HEK293 (cell line): ENCODE results near the gene UBA1.

Source experiments
- CTCF ChIA-PET: fragments of 350-600 bp; formaldehyde crosslinking; extraction: SDS; loops from one replicate; lab custom pipeline; 2021; ENCODE audit warnings: antibody characterized with exemption; lab: Yijun Ruan, JAX
- POLR2A ChIA-PET: fragments of 300-600 bp; formaldehyde crosslinking; extraction: SDS; loops from one replicate; lab custom pipeline; 2020; ENCODE audit warnings: antibody characterized with exemption, inconsistent platforms; lab: Yijun Ruan, JAX
- H3K27ac ChIP-seq: fragments of 200-500 bp; sonication (Bioruptor generic); 2 replicates; pipeline ENCODE4 v1.5.1; 2014; ENCODE audit warnings: low read depth, low read length, control low read depth, inconsistent platforms; ENCODE audit errors: extremely low read depth
- H3K36me3 ChIP-seq, 2 experiments: fragments of 200-500 bp in 1 of 2; sonication (Bioruptor generic) in 1 of 2; 1 replicate in 1 of 2; 2 replicates in 1 of 2; pipeline ENCODE4 v1.5.1; 2014 to 2017; ENCODE audit warnings: inconsistent platforms in 2 of 2, low read length in 2 of 2; ENCODE audit not compliant: control insufficient read depth in 2 of 2, insufficient read depth in 1 of 2
- H3K4me1 ChIP-seq: fragments of 200-500 bp; sonication (Bioruptor generic); 2 replicates; pipeline ENCODE4 v1.5.1; 2014; ENCODE audit warnings: mild to moderate bottlenecking, low read length, inconsistent platforms; ENCODE audit not compliant: control insufficient read depth, insufficient read depth
- H3K4me3 ChIP-seq: 2 replicates; pipeline ENCODE4 v1.5.1; 2011; ENCODE audit warnings: low read depth, mild to moderate bottlenecking, control low read depth, low read length, moderate library complexity
- H3K9me3 ChIP-seq: fragments of 200-500 bp; sonication (Bioruptor generic); 2 replicates; pipeline ENCODE4 v1.5.1; 2014; ENCODE audit warnings: low read depth, low read length, inconsistent platforms; ENCODE audit not compliant: control insufficient read depth, insufficient read depth
- BCL11B ChIP-seq: fragments of 450-650 bp; formaldehyde crosslinking; IDR thresholded peaks from 2 replicates; pipeline ENCODE4 v1.5.1; 2016; ENCODE audit warnings: low read depth, missing biosample characterization, missing genetic modification characterization
- GLI2 ChIP-seq: fragments of 450-650 bp; formaldehyde crosslinking; IDR thresholded peaks from 2 replicates; pipeline ENCODE4; 2017; ENCODE audit warnings: missing biosample characterization, missing genetic modification characterization, low read depth, borderline replicate concordance
- KLF16 ChIP-seq: fragments of 450-650 bp; formaldehyde crosslinking; IDR thresholded peaks from 2 replicates; pipeline ENCODE4 v1.5.1; 2017; ENCODE audit warnings: missing biosample characterization, missing genetic modification characterization
- KLF7 ChIP-seq: fragments of 450-650 bp; formaldehyde crosslinking; IDR thresholded peaks from 2 replicates; pipeline ENCODE4 v1.5.1; 2016; ENCODE audit warnings: missing biosample characterization, missing genetic modification characterization, borderline replicate concordance
- KLF8 ChIP-seq: fragments of 450-650 bp; formaldehyde crosslinking; IDR thresholded peaks from 2 replicates; pipeline ENCODE4 v1.5.1; 2016; ENCODE audit warnings: missing biosample characterization, missing genetic modification characterization
- ZBTB1 ChIP-seq: fragments of 450-650 bp; formaldehyde crosslinking; IDR thresholded peaks from 2 replicates; pipeline ENCODE4 v1.5.1; 2016; ENCODE audit warnings: missing biosample characterization, missing genetic modification characterization
- ZNF211 ChIP-seq: fragments of 450-650 bp; formaldehyde crosslinking; IDR thresholded peaks from 2 replicates; pipeline ENCODE4 v1.5.1; 2016; ENCODE audit warnings: low read depth, missing biosample characterization, missing genetic modification characterization
- ZNF354C ChIP-seq: fragments of 450-650 bp; formaldehyde crosslinking; IDR thresholded peaks from 2 replicates; pipeline ENCODE4 v1.5.1; 2016; ENCODE audit warnings: missing biosample characterization, missing genetic modification characterization, low read depth, borderline replicate concordance
- ZNF473 ChIP-seq: fragments of 450-650 bp; formaldehyde crosslinking; IDR thresholded peaks from 2 replicates; pipeline ENCODE4 v1.5.1; 2017; ENCODE audit warnings: missing biosample characterization, missing genetic modification characterization
- ZNF521 ChIP-seq: fragments of 450-650 bp; formaldehyde crosslinking; IDR thresholded peaks from 2 replicates; pipeline ENCODE4 v1.5.1; 2017; ENCODE audit warnings: missing biosample characterization, mild to moderate bottlenecking, missing genetic modification characterization
- ZNF571 ChIP-seq: fragments of 450-650 bp; formaldehyde crosslinking; IDR thresholded peaks from 2 replicates; pipeline ENCODE4 v1.5.0; 2017; ENCODE audit warnings: missing biosample characterization, missing genetic modification characterization
- ZNF626 ChIP-seq: fragments of 450-650 bp; sonication (Bioruptor Pico); formaldehyde crosslinking; IDR thresholded peaks from 2 replicates; pipeline ENCODE4 v1.5.1; 2018; ENCODE audit warnings: missing biosample characterization, missing genetic modification characterization, inconsistent platforms
- ZSCAN23 ChIP-seq: fragments of 450-650 bp; formaldehyde crosslinking; IDR thresholded peaks from 2 replicates; pipeline ENCODE4 v1.5.1; 2016; ENCODE audit warnings: missing biosample characterization, missing genetic modification characterization
- TF ChIP-seq, protein P1 (sequence below): fragments of 450-650 bp; formaldehyde crosslinking; IDR thresholded peaks from 2 replicates; pipeline ENCODE4 v1.5.1; 2016; ENCODE audit warnings: missing biosample characterization, missing genetic modification characterization
- TF ChIP-seq, protein P2 (sequence below): fragments of 450-650 bp; formaldehyde crosslinking; IDR thresholded peaks from 2 replicates; pipeline ENCODE4 v1.5.1; 2016; ENCODE audit warnings: missing biosample characterization, missing genetic modification characterization, borderline replicate concordance

Gene UBA1

DNA sequence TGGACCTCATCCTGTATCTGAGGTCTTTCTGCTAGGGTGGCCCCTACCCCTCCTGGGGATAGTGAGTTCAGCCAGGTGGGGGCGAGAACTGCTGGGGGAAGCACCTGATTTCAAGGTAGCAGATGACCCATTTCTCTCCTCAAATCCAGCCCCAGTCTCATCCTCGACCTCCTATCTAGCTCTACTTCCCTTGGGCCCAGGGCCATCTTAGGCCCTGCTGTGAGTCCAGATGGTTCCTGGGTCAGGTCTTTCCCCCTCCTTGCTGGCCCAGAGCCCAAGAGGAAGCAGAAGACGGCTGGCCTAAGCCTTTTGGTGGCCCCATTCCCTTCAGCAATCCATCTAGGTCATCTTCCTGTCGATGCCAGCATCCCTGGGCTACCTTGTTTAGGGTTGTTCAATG, 28.1 kb downstream of the UBA1 start:
- no peak overlapping the region for H3K4me3 ChIP-seq
- CTCF ChIA-PET = no interaction called here
- no peaks in the 10 kb centered on the region for H3K9me3 ChIP-seq
- H3K4me1 ChIP-seq = peaks cover 7% of the 10 kb centered on the region; the same call in 1 of the 2 replicates
- peaks cover 38 to 72% of the 10 kb centered on the region in 2 experiments for H3K36me3 ChIP-seq
- H3K27ac ChIP-seq = no peak overlapping the region
- POLR2A ChIA-PET = interaction anchor here (1.1 to 4.6 kb wide), 2 partner anchors 10 to 16 kb away, joined by 3 to 124 read pairs; partner anchors contain the start of gene USP11
- TF ChIP-seq, protein P1, sequence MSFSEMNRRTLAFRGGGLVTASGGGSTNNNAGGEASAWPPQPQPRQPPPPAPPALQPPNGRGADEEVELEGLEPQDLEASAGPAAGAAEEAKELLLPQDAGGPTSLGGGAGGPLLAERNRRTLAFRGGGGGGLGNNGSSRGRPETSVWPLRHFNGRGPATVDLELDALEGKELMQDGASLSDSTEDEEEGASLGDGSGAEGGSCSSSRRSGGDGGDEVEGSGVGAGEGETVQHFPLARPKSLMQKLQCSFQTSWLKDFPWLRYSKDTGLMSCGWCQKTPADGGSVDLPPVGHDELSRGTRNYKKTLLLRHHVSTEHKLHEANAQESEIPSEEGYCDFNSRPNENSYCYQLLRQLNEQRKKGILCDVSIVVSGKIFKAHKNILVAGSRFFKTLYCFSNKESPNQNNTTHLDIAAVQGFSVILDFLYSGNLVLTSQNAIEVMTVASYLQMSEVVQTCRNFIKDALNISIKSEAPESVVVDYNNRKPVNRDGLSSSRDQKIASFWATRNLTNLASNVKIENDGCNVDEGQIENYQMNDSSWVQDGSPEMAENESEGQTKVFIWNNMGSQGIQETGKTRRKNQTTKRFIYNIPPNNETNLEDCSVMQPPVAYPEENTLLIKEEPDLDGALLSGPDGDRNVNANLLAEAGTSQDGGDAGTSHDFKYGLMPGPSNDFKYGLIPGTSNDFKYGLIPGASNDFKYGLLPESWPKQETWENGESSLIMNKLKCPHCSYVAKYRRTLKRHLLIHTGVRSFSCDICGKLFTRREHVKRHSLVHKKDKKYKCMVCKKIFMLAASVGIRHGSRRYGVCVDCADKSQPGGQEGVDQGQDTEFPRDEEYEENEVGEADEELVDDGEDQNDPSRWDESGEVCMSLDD = no peak
- TF ChIP-seq, protein P2, sequence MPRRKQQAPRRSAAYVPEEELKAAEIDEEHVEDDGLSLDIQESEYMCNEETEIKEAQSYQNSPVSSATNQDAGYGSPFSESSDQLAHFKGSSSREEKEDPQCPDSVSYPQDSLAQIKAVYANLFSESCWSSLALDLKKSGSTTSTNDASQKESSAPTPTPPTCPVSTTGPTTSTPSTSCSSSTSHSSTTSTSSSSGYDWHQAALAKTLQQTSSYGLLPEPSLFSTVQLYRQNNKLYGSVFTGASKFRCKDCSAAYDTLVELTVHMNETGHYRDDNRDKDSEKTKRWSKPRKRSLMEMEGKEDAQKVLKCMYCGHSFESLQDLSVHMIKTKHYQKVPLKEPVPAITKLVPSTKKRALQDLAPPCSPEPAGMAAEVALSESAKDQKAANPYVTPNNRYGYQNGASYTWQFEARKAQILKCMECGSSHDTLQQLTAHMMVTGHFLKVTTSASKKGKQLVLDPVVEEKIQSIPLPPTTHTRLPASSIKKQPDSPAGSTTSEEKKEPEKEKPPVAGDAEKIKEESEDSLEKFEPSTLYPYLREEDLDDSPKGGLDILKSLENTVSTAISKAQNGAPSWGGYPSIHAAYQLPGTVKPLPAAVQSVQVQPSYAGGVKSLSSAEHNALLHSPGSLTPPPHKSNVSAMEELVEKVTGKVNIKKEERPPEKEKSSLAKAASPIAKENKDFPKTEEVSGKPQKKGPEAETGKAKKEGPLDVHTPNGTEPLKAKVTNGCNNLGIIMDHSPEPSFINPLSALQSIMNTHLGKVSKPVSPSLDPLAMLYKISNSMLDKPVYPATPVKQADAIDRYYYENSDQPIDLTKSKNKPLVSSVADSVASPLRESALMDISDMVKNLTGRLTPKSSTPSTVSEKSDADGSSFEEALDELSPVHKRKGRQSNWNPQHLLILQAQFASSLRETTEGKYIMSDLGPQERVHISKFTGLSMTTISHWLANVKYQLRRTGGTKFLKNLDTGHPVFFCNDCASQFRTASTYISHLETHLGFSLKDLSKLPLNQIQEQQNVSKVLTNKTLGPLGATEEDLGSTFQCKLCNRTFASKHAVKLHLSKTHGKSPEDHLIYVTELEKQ = no peak
- no peak for TF ChIP-seq ZNF211 (tag by site-specific recombination)
- no peak for TF ChIP-seq KLF8
- no peak for TF ChIP-seq BCL11B (tag by site-specific recombination)
- no peak for TF ChIP-seq GLI2 (tag by site-specific recombination)

DNA sequence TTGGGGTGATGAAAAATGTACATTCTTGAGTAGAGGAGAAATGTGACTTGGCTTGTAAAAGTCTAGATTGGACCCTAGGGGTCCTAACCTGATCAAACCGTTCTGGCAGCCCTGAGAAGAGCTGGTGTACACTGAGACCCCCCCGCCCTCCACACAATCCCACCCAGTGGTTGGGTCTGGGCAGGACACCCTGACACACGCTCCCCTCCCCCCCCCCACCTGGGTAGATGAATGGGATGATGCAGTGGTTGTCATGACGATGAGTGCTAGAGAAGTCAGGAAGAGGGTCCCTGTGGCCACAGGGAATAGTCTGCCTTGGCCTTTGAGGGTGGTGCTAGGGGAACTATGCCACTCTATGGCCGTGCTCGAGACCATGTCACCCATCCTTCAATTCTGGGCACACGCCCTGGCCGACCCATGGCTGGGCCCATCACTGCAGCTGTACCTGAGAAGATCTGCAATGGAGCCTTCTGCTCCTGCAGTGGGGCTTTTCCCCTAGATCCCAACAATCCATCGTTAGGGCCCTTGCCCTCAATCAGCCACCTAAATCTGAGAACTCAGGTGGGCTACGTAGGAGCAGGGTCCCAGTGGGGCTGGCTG, 29.2 kb downstream of the UBA1 start:
- POLR2A ChIA-PET = interaction anchor here (0.7 to 1.1 kb wide), 2 partner anchors 9 to 12 kb away, joined by 3 to 4 read pairs; no protein-coding TSS in a partner anchor
- Histone ChIP-seq H3K4me1 (peaks cover 4% of the 10 kb centered on the region; the same call in 1 of the 2 replicates), H3K4me3 (no peak overlapping the region), H3K9me3 (no peaks in the 10 kb centered on the region), H3K27ac (no peak overlapping the region), H3K36me3 (peaks cover 44 to 80% of the 10 kb centered on the region in 2 experiments)
- TF ChIP-seq ZNF521 = no peak
- no peak for TF ChIP-seq ZNF571
- TF ChIP-seq KLF7 (tag by site-specific recombination) = no peak
- no peak for TF ChIP-seq ZBTB1
- no peak for TF ChIP-seq KLF16
- TF ChIP-seq ZNF354C (tag by site-specific recombination) = no peak
- TF ChIP-seq, protein P1 = no peak
- TF ChIP-seq ZNF626 (tag by site-specific recombination) = no peak
- TF ChIP-seq ZSCAN23 (tag by site-specific recombination) = no peak
- no peak for TF ChIP-seq ZNF473
- CTCF ChIA-PET = no interaction called here
